GM19099 (cell line): ENCODE measurements around the gene FBXO9.

Experiments used
- POLR2A ChIP-seq: IDR thresholded peaks from 3 replicates; pipeline ENCODE4 v1.6.1; 2011; ENCODE audit warnings: low read depth; ENCODE audit not compliant: insufficient read length; ENCODE audit errors: extremely low read depth

Gene FBXO9

DNA sequence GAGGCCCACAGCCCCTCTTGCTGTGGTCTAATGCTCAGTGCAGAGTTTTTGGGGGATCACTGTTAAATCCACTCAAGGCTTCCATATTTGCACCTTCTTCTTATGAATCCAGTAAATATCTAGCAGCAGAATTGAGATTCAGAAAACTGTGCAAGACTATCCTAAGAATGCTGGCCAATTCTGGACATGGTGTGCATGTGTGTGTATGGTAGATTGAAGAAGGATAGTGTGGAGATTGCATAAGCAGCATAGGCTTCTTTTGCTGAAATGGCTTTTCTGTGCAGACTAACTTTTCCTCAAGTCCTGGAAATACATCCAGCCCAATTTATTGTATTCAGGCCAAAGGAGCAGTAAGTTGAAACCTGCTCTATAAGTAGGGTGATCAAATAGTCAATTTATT is 39.7 kb downstream of the FBXO9 start:
- no peak for TF ChIP-seq POLR2A

DNA sequence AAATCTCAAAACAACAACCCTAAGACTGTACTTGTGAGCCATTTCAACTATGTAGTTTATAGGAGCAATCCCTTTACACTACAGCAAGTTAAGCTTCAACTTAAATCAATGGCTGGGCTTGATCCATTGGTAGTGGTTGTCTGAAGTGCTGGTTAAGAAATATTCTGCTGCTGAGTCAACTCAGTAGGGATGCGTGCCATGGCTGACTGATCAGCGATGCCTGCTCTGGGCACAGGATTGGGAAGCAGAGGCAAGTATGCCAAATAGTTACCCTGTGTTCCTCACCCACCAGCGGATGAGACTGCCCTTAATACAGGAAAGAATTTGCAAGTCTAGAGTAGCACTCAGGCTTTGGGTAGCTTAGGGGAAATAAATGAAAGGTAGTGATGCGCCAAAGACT is 41.9 kb downstream of the FBXO9 start:
- TF ChIP-seq POLR2A, result no peak

DNA sequence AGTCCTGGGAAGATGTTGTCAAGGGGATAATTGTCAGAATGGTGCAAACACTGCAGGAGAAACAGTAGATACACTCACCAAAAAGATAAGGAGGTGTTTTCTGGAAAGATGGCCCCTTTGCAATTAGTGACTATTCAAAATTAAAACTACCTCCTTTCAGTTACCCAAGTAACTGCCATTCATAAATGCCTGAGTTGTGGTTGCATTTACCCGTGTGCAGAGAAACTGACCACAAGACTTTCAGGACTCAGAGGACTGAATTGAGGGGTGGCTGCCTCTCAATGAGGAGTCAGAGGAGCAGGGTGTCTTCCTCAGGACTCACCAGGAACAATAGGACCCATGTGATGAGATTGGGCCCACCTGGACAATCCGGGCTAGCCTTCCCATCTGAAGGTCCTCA is 44.4 kb downstream of the FBXO9 start:
- TF ChIP-seq POLR2A, result no peak

DNA sequence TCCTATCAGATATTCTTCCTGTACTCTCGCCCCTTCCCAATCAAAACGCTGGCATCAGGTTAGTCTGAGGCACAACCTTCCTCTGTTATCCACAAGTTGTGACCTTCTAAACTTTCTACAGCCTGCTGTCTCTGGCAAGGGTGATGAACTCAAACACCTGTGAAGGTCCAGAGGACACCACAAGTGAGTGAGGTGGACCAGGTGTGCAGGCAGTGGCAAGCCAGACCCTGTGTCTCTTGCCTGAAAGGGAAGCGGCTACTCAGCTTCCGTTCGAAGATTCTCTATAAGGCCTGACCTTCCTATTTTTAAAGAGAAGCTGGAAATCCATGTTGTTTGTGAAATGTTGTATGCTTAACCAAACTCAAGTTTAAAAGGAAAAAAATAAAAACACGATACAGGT is 46.7 kb downstream of the FBXO9 start:
- TF ChIP-seq POLR2A, result no peak

DNA sequence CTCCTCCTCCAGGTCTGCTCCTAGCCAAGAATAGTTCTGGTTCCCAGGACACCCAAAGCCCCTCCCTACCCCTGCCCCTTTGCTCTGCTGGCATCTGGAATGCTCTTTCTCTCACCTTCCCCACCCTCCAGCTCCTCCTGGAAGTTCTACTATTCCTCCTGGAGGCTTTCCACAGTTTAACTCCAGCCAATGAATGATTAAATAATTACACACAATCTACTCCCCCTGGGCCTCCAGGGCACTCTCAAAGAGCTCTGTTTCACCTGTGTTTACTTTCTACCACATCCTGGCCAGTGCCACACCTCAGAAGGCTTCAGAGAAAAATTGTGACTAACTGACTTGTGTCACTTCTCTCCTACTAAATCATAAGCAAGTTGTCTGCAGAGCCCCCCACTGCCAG is 47.2 kb downstream of the FBXO9 start:
- no peak for TF ChIP-seq POLR2A

DNA sequence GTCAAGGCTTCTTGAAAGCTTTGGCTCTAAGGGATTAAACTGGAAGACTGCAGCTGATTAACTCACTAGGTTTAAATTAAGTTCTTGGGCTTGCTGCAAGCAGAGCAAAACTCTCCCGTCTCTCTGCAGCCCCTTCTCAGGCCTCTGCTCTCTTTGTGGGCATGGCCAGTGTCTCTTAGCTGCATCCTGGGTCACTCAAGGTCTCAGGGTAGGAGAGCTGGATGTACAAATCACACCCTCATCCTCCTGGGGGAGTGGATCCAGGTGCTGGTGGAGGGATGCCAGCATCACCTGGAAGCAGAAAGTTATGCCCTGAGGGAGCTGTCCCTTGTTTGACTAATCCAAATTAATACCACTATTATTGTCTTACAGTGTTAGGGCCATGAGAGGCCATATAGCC is 47.7 kb downstream of the FBXO9 start:
- TF ChIP-seq POLR2A, result no peak

DNA sequence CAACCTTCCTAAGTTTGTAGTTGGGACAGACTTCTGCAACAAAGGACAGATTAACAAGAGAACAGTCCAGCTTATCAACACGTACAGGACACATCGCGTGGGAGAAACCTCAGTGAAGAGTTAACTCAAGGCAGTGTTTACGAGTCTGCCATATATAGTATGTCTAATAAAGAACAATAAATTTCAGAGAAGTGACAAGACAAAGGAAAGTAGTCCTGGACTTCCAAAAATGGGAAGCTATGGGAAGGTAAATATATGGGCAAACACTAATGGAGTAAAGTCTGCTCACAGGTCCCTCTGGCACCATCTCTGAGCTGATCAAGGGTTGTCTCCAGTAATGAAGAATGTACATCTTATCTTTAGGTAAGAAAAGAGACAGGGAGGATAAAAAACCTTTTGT is 48.5 kb downstream of the FBXO9 start:
- no peak for TF ChIP-seq POLR2A

DNA sequence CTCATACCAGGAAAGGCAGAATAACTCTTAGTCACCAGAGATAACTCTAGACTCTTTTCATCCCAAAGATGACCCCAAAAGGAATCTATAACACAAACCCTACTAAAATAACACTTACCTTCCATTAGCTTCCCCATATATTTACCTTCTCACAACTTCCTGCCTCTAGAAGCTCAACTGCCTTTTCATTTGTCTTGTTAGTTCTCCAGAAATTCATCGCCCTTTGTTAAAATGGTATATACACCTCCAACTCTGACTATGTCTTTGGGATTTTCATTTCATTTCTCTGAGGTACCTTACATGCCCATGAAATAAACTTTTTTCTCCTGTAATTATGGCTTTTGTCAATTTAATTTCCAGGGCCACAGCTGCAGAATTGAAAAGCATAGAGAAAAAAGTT is 49.9 kb downstream of the FBXO9 start:
- TF ChIP-seq POLR2A, result no peak

DNA sequence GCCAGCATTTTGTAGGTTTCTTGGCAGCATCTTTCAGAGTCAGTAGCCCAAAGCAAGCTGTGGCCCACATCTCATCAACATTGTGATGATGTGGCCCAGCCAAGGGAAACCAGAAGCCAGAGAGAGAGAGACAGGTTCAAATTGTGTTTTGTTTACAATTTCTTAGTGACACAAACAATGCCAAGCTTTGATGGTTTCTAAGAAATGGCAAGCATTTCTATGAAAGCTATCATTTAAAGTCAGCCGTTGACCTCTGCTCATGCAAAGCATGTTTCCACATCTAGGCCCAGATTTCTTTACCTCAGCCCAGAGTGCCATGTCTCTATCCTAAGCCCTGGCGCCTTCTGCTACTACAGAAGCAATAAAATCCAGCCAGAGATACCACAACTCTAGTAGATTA is 50.5 kb downstream of the FBXO9 start:
- TF ChIP-seq POLR2A, result no peak

DNA sequence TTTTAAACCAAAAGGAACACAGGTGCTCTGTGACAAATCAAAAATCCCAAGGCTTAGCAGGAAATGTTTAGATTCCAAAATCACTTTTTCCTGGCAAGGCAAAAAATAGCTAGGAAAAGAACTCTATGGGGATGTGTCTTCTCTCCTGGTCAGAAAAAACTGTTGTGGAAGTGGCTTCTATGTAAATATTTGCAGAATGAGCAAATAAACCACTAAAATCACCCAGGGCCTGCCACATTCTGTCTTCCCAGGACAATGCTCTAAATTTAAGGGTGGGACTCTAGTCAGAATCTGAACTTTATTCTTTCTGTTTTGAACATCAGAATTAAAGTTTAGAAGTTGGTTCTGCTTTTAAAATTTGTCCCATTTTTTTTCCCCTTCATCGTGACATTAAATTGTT is 54.1 kb downstream of the FBXO9 start:
- TF ChIP-seq POLR2A, result no peak

DNA sequence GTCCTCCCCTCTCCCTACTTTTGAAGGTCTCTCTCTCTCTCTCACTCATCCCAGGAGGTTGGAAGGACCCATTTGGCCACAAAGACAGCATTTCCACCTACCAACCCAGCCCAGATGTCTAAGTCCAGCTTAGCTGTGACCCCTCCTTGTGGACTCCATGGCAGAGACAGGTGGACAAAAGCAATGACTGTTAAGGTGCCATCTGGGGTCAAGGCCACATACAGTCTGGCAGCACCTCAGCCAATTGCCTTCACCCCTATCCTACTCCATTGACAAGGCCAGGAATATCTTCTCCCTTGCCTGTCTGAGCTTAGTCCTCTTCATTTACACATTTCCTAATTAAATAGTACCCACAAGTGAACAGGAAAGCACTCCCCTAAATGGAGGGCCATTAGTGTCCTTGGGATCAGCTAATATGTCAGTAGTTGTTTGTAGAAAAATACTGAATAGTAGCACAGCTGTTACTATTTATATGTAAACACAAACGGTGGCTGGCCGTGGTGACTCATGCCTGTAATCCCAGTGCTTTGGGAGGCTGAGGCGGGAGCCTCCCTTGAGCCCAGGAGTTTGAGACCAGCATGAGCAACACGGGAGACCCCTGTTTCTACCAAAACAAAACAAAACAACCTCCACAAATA is 54.7 kb downstream of the FBXO9 start:
- no peak for TF ChIP-seq POLR2A

DNA sequence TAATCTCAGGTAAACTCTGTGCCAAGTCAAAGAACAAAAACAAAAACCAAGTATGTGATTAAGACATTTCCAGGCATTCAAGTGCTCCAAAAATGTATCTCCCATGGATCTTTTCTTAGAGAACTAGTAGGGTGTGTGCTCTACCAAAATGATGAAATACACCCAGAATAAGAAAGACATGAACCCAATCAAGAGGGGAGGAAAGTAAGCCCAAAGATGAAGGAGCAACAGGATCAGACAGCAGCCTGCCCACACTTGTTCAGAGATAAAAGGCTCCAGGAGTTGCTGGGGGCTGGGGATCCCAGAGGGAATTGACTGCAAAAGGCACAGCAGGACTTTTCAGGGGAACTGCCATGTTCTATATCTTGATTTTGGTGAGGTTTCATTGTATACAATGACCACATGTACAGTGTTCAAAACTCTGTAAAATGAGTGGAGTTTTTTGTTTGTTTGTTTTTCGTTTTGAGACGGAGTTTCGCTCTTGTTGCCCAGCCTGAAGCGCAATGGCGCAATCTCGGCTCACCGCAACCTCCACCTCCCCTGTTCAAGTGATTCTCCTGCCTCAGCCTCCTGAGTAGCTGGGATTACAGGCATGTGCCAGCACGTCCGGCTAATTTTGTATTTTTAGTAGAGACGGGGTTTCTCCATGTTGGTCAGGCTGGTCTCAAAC is 59.1 kb downstream of the FBXO9 start:
- no peak for TF ChIP-seq POLR2A

DNA sequence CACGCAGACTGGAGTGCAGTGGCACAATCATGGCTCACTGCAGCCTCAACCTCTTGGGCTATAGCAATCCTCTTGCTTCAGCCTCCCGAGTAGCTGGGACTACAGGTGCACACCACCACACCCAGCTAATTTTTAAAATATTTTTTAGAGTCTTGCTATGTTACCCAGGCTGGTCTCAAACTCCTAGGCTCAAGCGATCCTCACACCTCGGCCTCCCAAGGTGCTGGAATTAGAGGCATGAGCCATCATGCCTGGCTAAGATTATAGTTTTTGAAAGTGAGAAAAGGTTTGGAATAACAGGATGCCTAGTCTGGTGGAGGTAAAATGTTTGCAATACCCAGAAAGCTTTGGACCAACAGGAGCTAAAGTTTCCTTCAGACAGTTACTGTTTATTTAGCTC is 60.1 kb downstream of the FBXO9 start:
- TF ChIP-seq POLR2A, result no peak

DNA sequence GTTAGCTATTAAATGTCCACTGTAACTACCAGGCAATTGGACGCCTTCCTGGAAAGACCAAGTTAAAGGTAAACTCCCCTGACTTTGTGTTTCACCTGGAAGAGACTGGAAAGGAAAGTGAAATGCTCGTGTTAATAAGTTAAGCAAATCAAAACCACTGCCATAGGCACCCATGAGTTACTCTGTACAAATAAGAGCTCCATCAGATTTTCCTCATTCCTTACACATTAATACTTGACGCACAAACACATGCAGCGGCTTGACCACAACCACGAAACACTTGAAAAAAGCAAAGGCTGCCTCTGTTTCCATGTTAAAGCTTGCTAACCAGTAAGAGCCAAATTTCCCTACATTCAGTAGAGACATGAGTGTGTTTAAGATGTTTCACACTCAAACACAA is 63.6 kb downstream of the FBXO9 start:
- no peak for TF ChIP-seq POLR2A

DNA sequence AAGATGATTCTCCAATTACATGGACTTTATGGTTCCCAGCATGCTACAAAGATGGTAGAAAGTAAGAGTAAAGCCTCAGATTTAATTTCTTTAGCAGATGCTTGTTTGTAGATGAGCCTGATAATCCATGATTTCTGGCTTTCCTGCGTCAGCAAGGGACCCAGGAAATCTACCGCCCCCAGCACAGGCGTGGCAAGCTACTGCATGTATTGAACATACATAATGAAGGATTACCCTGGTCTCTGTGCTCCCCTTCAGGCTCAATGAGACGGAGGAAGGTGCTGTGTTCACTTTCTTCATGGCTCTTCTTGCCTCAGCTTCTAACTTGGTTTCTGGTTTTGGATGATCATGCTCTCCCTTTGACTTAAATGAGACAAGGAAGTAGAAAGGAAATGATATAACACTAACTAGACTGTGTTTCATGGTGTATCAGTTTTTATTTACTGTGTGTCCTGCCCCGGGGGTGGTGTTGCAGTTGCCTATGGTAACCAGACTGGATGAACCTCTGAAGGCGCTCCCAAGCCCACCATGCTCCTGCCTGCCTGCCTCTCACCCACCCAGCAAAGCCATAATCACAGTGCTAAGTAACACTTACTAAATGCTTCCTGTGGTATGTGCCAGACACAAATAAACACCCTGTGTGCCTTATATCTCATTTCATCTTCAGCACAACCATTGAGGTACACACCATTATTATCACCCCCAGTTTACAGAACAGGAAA is 65.5 kb downstream of the FBXO9 start:
- no peak for TF ChIP-seq POLR2A

DNA sequence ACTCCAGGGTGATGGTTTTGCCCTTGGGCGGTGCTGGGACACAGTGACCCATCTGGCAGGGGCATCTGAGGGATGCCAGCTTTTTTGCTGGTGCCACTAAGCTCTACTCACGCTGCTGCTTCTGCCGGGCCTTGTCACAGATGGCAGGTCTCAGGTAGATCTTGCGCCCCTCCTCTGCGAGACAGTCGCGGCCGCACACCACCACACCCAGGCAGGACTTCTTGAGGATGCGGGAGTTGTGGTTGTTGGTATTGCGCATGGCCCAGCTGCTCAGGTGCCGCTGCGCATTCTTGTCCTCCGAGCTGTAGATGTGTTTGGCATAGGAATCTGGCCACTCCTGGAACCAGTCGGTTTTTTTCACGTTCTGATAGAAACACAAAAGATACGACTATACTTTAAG is 68.8 kb downstream of the FBXO9 start:
- no peak for TF ChIP-seq POLR2A
